Erythroblast (primary cell): ENCODE data around the gene PYROXD2.

Source experiments
- GATA1 ChIP-seq: IDR thresholded peaks from 2 replicates; pipeline ENCODE4 v1.6.1; 2011; ENCODE audit warnings: low read depth, mild to moderate bottlenecking, control low read depth, low read length, moderate library complexity
- POLR2A ChIP-seq: IDR thresholded peaks from 2 replicates; pipeline ENCODE4 v1.6.1; 2011; ENCODE audit warnings: mild to moderate bottlenecking, low read length

DNA sequence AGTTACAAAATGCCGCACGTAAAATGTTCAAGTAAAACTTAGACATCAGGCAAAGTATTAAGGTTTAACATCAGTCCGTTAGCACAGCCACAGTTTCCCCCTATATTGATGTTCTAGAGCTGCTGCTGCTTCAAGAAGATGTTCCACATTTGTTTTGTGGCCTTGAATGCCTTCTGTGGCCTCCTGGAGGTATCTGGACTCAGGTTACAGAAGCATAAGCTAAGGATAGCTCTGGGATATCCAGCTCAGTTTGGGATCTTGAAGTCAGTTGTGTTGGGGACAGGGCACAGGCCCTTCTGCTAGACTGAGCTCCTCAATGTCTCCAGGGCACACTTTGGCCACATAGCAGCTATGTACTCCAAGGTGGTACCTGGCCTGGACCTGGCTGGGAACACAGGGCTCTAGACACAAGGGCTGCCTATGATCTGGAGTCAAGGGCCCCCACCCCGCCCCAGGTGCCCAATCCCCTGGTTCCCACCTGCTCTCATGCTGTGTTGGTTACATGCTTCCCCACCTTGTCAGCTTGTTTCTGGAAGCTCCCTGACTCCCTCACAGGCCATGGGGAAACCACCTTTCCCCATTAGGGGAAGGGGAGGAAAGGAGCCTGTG is 4.7 kb downstream of the PYROXD2 start:
- TF ChIP-seq POLR2A (no peak), GATA1 (no peak)
